Amniotic epithelial cell (primary cell): ENCODE data around the gene KCNQ1OT1.
"Not testable (repeated sequence)": the region's sequence is repeated elsewhere in the genome, so short reads cannot be mapped to it uniquely, and the experiment has no call there.

Experiments
- DNase-seq: peaks from one replicate; pipeline ENCODE4 v3.0.0-alpha.2; 2010; ENCODE audit warnings: low read depth

The KCNQ1OT1 gene

GRCh38 chr11:2652333-2653197 lies 47.2 kb downstream of the KCNQ1OT1 start:
- no peak for DNase-seq

- DNase-seq, result no peak
Observed at GRCh38 chr11:2651826-2652271, 47.9 kb downstream of the KCNQ1OT1 start.

GRCh38 chr11:2651054-2651617 lies 48.7 kb downstream of the KCNQ1OT1 start:
- no peak for DNase-seq

- DNase-seq, result no peak
Observed at GRCh38 chr11:2650343-2650867, 49.4 kb downstream of the KCNQ1OT1 start.

DNA sequence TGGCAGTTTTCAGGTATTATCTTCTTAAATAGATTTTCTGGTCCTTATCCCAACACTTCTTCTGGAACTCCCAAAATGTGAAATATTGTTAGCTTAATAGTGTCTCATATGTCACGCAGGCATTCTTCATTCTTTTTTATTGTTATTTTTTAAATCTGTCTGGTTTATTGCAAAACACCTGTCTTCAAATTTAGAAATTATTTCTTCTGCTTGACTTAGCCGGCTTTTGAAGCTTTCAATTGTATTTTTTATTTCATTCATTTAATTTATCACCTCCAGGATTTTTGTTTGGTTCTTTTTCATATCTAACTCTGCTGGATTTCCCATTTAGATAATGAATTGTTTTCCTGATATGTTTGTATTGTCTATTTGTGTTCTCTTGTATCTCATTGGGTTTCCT lies 49.9 kb downstream of the KCNQ1OT1 start:
- no peak for DNase-seq

- DNase-seq, result no peak
Observed at GRCh38 chr11:2649400-2649799, 50.4 kb downstream of the KCNQ1OT1 start.

- DNase-seq, result no peak
Observed at GRCh38 chr11:2647953-2648352, 51.8 kb downstream of the KCNQ1OT1 start.

DNA sequence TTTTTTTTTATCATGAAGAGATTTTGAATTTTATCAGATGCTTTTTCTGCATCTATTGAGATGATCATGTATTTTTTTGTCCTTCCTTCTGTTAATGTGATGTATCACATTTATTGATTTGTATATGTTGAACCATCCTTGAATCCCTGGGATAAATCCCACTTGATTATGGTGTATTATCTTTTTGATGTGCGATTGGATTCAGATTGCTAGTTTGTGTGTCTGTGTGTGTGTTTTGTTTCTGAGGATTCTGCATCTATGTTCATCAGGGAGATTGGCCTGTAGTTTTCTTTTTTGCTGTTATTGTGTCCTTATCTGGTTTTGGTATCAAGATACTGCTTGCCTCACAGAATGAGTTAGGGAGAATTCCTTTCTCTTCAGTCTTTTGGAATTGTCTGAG lies 52.6 kb downstream of the KCNQ1OT1 start:
- DNase-seq, result no peak

GRCh38 chr11:2645779-2646118 lies 54.0 kb downstream of the KCNQ1OT1 start:
- DNase-seq, result no peak

GRCh38 chr11:2644844-2645778 lies 54.7 kb downstream of the KCNQ1OT1 start:
- DNase-seq, result no peak

DNA sequence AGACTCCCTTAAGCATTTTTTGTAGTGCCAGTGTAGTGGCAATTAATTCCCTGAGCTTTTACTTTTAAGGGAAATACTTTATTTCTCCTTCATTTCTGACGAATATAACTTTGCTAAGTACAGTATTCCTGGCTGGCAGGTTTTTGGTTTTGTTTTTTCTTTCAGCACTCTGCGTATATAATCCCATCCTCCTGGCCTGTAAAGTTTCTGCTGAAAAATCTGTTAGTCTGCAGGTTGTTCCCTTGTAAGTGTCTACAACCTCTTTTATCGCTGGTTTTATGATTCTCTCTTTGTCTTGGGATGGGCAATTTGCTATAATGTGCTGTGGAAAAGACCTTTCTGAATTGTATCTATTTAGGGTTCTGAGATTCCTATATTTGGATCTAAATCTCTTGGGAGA lies 56.0 kb downstream of the KCNQ1OT1 start:
- no peak for DNase-seq

DNA sequence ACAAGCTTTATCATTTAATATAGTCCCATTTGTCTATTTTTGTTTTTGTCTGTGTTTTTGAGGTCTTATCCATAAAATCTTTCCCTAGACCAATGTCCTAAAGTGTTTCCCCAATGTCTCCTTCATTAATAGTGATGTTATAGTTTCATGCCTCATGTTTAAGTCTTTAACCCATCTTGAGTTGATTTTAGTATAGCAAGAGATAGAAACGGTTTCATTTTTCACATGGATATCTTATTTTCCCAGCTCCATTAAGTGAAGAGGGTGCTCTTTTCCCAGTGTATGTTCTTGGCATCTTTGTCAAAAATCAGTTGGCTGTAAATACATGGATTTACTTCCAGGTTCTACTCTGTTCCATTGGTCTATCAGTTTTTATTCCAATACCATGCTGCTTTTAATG lies 58.2 kb downstream of the KCNQ1OT1 start:
- DNase-seq, result no peak

DNA sequence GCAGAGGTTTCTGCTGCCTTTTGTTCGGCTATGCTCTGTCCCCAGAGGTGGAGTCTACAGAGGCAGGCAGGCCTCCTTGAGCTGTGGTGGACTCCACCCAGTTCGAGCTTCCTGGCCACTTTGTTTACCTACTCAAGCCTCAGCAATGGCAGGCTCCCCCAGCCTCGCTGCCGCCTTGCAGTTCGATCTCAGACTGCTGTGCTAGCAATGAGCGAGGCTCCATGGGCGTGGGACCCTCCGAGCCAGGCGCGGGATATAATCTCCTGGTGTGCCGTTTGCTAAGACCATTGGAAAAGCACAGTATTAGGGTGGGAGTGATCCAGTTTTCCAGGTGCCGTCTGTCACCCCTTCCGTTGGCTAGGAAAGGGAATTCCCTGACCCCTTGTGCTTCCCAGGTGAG lies 60.0 kb downstream of the KCNQ1OT1 start:
- not testable (repeated sequence) for DNase-seq

GRCh38 chr11:2631161-2631560 lies 68.6 kb downstream of the KCNQ1OT1 start:
- DNase-seq, result no peak

- DNase-seq, result no peak
Observed at GRCh38 chr11:2630679-2631078, 69.1 kb downstream of the KCNQ1OT1 start.

GRCh38 chr11:2625183-2625582 lies 74.6 kb downstream of the KCNQ1OT1 start:
- DNase-seq, result no peak

DNA sequence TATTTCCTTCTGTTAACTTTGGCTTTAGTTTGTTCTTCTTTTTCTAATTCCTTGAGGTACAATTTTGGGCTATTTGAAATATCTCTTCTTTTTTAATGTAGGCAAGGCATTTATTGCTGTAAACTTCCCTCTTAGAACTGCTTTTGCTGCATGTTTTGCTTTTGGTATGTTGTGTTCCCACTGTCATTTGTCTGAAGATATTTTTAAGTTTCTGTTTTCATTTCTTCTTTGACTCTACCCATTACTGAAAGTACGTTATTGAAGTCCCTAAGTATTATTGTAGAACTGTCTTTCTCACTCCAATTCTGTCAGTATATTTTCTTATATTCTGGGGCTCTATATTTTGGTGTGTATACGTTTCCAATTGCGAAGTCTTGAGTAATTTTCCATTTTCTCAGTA lies 77.9 kb downstream of the KCNQ1OT1 start:
- no peak for DNase-seq

DNA sequence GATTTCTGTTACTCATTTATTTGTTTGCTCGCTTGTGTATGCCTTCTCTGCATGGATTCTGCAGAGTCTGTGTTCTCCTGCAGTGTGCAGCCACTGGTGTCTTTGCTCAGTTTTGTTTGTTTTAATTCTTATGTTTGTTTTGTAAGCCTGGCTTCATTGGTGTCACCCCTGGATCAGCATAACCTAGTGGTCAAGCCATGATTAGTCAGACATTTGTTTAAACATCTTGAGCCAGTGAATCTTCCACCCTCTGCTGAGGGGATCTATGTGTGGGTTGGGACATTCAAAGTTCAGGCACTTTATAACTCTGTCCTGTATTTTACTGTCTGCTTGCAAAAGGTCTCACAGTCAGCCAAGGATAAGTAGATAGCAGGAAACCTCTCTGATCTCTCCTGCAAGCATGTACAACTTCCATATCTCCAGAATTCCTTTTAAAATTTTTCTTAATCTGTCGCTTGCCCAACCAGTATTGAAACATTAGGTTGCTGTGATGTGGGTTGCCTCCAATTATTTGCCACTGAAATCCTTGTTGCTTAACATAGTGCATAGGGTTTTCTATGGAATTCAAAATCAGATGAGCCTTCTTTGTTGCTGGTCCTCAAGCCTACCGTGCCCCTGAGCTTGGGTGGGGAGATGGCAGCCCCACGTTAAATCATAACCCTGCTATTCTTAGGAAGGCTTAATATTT lies 86.8 kb downstream of the KCNQ1OT1 start:
- no peak for DNase-seq

GRCh38 chr11:2609345-2609744 lies 90.4 kb downstream of the KCNQ1OT1 start:
- DNase-seq, result no peak

DNA sequence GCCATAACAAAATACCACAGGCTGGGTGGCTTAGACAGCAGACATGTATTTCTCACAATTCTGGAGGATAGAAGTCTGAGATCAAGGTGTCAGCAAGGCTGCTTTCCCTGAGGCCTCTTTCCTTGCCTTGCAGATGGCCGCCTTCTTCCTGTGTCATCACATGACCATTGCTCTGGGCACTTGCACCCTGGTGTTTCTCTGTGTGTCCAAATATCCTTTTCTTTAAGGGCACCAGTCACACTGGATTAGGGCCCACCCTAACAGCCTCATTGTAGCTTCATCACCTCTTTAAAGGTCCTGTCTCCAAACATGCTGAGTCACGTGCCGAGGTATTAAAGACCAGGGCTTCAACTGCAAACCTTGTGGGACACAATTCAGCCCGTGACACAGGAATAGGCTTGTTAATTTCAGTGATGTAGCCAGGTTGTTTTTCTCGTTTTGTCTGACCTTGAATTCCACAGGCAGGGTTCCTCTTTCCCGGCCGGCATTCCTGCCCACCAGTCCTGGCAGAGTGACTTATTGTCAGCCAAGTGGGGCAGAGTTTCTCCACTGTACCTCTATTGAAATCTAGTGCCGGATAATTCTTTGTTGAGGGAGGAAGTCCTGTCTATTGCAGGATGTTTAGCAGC lies 100.1 kb downstream of the KCNQ1OT1 start:
- no peak for DNase-seq

- no peak for DNase-seq
Observed at GRCh38 chr11:2595204-2595603, 104.6 kb downstream of the KCNQ1OT1 start.
